OCI-LY3 (cell line): Measurements from ENCODE around the gene HDAC4.

Experiments used
- EZH2phosphoT487 ChIP-seq: fragments of 200-600 bp; shearing (Covaris generic); IDR thresholded peaks from 2 replicates; pipeline ENCODE4 v1.6.1; 2018; ENCODE audit warnings: antibody characterized with exemption, mixed run types, low read depth
- TF ChIP-seq, protein P1 (sequence below): fragments of 200-600, 300-600 bp; sonication (generic); IDR thresholded peaks from 2 replicates; pipeline ENCODE4 v1.5.1; 2014; ENCODE audit warnings: antibody characterized with exemption, low read length, low read depth

DNA sequence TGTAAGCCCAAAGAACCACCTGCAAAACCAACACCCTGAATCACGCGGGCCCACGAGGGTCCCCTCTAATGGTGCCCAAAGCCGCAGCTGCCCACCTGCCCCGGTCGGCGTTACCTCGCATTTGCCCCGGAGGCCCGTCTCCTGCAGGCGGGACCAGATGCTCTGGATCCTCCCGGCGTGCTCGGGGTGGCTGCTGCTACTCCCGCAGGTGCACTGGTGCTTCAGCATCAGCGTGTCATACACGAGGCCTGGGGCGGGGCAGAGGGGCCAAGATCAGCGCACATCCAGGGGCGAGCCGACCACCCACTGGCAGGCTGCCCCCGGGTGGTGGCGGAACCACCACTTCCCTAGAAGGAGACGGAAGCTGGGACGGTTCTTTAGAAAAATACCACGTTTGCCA lies 292.9 kb downstream of the HDAC4 start:
- TF ChIP-seq, protein P1, sequence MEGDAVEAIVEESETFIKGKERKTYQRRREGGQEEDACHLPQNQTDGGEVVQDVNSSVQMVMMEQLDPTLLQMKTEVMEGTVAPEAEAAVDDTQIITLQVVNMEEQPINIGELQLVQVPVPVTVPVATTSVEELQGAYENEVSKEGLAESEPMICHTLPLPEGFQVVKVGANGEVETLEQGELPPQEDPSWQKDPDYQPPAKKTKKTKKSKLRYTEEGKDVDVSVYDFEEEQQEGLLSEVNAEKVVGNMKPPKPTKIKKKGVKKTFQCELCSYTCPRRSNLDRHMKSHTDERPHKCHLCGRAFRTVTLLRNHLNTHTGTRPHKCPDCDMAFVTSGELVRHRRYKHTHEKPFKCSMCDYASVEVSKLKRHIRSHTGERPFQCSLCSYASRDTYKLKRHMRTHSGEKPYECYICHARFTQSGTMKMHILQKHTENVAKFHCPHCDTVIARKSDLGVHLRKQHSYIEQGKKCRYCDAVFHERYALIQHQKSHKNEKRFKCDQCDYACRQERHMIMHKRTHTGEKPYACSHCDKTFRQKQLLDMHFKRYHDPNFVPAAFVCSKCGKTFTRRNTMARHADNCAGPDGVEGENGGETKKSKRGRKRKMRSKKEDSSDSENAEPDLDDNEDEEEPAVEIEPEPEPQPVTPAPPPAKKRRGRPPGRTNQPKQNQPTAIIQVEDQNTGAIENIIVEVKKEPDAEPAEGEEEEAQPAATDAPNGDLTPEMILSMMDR, result no peak
- no peak for TF ChIP-seq EZH2phosphoT487
